LoVo (cell line): ENCODE results near the gene UBL3.

ENCODE experiments used
- DNase-seq: peaks from one replicate; pipeline ENCODE4 v3.0.0-alpha.2; 2016; ENCODE audit warnings: low spot score

The UBL3 gene

DNA sequence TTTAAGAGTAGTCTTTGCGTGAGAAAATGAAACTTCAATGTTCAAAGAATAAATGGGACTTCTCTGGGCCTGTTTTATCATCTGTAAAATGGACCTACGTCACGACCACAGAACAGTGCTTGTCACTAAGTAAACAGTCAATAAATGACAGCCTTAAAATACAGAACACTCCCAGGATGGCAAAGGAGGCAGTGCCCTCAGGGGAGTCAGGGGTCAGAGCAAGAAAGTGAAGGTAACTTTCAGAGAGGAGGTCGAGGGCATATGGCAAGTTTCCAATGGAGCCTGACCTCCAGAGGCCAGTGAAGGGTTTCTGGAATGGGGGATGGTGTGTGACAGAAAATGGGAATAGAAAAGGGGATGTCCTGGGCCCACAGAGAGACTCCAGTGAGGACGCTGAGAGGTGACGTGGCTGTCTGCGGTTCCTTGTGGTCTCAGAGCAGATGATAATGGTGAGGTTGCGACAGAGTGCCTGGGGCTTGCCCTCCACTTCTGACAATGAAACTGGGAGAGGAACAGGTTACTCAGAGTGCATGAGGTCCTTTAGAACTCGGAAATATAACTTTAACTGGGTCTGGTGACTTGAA, 91.8 kb downstream of the UBL3 start:
- DNase-seq, result peak; percentile 78

DNA sequence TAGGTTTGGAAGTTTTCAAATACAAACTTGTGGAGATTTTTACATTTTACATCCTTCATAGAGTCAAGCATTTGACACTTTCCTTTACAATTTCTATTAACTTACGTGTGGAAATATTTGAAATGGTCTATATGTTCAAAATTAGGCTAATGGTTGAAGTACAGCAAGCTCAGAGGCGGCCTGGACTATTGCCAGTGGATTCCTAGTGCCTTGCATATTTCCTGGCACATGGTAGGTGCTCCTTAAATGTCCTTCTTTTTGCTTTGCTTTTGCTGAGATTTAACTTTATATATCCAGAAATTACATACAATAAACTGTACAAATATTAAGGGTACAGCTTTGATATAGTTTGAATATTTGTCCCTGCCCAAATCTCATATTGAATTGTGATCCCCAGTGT, 93.9 kb downstream of the UBL3 start:
- no peak for DNase-seq

DNA sequence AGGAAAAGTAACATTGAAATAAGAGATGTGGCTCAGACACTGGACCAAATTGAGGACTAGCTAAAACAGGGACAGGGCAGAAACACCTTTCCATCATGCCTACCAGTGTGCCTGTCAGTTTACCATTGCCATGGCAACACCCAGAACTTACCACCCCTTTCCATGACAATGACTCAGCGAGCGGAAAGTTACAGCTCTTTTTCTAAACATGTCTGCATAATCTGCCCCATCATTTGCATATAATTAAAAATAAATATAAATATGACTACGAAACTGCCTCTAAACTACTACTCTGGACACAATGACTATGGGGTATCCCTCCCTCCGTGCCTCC, 96.0 kb downstream of the UBL3 start:
- no peak for DNase-seq

DNA sequence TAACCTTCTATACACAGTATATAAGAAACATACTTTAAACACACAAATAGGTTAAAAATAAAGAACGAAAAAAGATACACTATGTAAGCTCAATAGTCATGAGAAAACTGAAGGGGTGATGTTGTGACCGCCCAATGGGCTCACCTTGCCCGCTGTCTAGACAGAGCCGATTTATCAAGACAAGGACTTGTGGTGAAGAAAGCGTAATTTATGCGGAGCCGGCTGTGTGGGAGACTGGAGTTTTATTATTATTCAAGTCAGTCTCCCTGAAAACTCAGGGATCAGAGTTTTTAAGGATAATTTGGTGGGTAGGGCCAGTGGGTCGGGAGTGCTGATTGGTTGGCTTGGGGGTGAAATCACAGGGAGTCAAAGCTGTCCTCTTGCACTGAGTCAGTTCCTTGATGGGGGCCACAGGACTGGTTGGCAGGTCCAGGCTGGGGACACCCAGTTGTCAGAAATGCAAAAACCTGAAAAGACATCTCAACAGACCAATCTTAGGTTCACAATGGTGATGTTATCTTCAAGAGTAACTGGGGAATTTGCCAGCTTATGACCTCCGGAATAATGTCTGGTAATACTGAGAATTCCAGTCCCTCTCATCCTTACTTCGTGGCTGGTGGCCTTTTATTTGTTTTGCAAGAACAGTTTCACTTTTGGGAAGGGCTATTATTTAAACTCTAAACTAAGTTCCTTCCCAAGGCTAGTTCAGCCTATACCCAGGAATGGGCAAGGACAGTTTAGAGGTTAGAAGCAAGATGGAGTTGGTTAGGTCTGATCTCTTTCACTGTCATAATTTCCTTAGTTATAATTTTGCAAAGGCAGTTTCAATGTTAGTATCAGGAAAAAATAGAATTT, 96.6 kb downstream of the UBL3 start:
- no peak for DNase-seq

GRCh38 chr13:29752175-29752574, 98.2 kb downstream of the UBL3 start:
- no peak for DNase-seq

DNA sequence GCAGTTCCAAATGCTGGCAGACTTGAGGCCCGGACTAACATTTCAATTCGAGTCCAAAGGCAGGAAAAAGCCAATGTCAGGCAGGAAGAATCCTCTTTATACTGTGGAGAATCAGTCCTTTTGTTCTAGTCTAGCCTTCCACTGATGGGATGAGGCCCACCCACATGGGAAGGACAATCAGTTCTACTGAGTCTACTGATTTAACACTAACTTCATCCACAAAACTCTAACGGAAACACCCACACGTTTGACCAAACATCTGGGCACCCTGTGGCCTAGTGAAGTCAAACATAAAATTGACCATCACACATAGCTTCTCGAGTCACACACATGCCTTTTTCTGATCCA, 100.3 kb downstream of the UBL3 start:
- no peak for DNase-seq

DNA sequence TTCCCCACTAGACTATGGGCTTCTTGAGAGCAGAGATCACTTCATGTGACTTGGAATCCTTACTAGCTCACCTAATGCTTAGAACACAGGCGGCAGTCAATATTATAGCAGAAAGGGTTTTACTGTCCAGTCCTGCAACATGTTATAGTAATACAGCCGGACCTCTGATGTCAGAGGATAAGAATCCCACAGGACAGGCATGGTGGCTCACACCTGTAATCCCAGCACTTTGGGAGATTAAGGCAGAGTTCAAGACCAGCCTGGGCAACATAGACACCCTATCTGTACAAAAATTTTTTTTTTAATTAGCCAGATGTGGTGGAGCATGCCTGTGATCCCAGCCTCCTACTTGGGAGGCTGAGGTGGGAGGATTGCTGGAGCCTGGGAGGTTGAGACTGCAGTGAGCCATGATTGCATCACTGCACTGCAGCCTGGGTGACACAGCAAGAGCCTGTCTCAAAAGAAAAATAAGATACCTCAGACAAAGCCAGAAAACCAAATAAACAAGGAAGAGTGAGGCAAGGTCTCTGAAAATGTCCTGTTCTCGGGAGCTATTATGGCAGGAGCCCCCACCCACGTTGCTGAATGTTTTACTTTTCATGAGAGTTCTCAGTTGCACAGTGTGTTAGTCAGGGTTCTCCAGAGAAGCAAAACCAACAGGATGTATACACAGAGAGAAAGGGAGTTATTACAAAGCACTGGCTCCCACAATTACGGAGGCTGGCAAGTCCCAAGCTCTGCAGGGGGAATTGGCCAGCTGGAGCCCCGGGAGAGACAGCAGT, 100.8 kb downstream of the UBL3 start:
- no peak for DNase-seq

- DNase-seq, result no peak
Observed at GRCh38 chr13:29748097-29748496, 102.3 kb downstream of the UBL3 start.

DNA sequence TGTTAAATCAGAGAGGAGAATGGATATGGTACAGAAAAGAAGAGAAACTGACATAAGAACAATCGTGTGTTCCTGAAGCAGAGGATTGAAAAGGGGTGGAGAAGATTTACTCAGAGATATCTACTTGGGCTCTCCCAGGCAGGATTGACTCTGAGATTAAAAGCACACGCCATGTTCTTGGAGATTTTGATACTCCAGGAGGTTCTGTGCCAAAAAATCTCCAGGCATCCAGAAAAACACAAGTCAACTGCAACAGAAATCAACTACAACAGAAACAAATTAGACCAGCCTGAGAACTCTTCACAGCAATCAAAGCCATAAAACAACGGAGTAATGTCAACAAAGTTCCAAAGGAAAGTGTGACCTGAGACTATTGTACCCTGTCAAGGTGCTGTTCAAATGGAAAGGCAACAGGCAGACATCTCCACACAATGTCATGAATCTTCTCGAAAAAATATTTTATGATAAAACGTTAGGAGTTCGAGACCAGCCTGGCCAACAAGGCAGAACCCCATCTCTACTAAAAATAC, 104.2 kb downstream of the UBL3 start:
- DNase-seq, result no peak

DNA sequence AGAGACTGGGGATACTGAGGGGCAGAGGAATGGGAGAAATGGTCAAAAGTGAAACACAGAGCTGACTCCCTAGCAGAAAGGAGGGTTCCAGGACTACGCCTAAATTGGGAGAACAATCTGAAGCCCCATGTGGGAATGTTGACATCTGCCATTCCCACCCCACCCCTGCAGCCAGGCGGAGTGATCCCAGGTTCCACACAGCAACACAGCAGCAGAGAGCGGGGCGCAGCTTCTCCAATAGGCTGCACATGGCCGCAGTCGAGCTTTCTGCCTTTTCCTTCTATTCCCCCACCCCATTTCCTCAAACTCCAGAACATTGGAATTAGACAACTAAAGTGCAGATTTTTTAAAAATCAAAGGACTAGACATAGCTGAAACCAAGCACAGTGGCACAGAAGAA, 104.7 kb downstream of the UBL3 start:
- DNase-seq, result no peak

DNA sequence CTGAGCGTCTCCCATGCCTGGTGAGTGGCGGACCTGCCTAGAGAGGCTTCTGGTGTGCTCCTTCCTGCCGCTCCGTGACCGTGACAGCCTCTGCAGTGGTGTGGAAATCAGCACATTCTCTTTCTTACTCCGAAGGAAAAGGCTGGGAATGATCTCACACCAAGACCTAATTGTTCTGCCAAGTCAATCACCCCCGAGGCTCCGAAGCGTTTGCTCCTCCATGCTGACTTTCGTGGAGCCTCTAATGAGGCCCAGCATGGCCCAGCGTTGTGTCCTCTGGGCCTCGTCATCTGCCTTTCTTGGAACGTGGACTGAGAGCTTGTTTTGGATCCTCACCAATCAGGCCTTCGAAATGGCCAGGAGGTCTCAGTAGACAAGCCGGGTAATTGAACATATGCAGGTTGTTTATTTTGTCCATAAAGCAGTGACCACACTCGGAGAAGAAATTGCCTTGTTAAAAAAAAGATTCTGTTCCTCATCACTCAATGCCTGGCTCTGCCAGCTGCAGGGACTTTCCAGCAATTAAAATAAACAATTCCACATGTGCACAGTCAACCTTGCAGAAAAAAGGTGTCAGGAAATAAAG, 107.1 kb downstream of the UBL3 start:
- DNase-seq, result no peak

DNA sequence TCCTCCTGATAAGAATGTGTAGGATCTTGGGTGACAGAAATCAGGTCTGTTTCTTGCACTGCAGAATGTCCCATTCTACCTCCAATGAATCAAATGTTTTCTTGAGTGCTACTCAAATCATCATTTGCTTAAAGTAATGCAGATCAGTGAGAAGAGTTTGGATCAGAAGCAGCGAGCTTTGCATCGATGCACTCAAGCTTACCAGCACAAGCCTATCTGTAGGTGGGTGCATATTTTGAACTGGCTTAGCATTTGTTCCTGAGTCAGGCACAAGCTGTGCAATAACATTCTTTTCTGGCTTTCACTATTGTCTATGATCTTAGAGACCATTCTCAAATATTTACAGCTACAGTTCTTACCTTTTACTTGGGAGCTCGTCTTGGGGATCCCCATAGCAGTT, 109.5 kb downstream of the UBL3 start:
- DNase-seq, result no peak

- no peak for DNase-seq
Observed at GRCh38 chr13:29737061-29737460, 113.4 kb downstream of the UBL3 start.

DNA sequence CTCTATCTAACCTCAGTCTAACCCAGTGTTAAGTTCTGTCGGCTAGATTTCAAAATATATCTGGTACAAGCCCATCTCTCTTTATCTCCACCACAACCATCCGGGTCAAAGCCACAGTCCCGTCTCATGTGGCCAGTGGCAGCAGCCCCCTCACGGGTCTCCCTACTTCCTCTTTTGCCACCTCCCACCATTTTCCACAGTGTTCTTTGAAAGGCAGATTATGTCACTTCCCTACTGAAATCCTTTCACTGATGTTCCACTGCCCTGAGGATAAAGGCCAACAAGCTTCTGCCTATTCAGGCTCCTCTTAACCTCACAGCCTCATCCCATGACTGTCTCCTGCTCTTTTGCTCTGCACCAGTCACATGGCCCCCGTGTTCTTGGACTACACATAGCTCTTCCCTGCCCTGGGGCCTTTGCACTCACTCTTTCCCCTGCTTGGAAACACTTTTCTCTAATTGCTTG, 117.2 kb downstream of the UBL3 start:
- DNase-seq, result no peak

DNA sequence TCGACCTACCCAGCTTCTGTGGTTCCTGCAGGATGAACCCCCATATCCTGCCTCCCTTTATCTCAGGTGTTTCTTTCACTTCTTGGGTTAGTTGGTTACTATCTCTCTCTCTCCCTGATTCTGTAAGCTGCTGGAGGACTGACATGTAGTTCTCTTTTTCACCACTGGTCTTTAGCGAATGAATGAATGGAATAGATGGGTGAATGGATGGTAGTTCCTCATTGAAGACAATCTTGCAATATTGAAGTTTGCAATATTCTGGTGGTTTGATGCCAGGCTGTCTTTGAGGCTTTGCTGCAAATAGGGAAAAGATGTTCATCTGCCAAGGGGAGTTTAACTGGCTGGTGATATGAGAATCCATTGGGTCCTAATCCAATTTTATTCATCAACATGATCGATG, 120.2 kb downstream of the UBL3 start:
- DNase-seq, result no peak

GRCh38 chr13:29722415-29722814, 128.0 kb downstream of the UBL3 start:
- DNase-seq, result no peak

- no peak for DNase-seq
Observed at GRCh38 chr13:29721766-29722165, 128.7 kb downstream of the UBL3 start.

DNA sequence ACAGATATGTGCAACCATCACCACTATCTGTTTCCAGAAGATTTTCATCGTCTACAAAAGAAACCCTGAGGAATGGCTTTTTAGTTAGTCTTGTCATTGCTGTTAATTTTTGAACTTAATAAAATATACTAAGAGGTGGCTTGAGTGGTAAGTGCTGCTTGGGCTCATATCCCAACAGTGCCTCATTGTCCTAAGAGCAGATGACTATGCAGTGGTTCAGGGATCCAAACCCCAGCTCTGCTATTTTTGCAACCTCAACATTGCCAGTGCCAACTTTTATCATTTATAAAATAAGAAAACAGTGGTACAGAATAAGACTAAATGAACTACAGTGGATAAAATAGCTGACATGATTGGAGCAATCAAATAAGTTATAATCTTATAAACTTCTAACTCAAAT, 131.7 kb downstream of the UBL3 start:
- DNase-seq, result no peak

GRCh38 chr13:29716493-29716892, 133.9 kb downstream of the UBL3 start:
- no peak for DNase-seq
